Skeletal muscle tissue (tissue), 4 donors: ENCODE measurements around the gene SERTAD3. TPM values are rescaled to one million over a fixed set of nuclear protein-coding genes. Genes with fewer than 3 reads are reported as not detected.
"Not testable (repeated sequence)": the region's sequence is repeated elsewhere in the genome, so short reads cannot be mapped to it uniquely, and the experiment has no call there.

Experiments used
- H3K27ac ChIP-seq: one replicate; pipeline ENCODE4 v1.7.0; 2013; ENCODE audit warnings: mild to moderate bottlenecking, low read depth, low read length, inconsistent platforms
- H3K27me3 ChIP-seq, 3 donors: one replicate each; pipeline ENCODE4 v1.7.0; 2013; ENCODE audit warnings: low read length in 3 of 3; ENCODE audit not compliant: control insufficient read depth in 3 of 3, insufficient read depth in 3 of 3
- H3K36me3 ChIP-seq, 3 donors: one replicate each; pipeline ENCODE4 v1.7.0; 2013; ENCODE audit warnings: low read length in 3 of 3; ENCODE audit not compliant: control insufficient read depth in 3 of 3, insufficient read depth in 3 of 3
- H3K4me1 ChIP-seq, 3 donors: one replicate each; pipeline ENCODE4 v1.7.0; 2013; ENCODE audit warnings: low read length in 3 of 3, mild to moderate bottlenecking in 3 of 3; ENCODE audit not compliant: control insufficient read depth in 3 of 3, insufficient read depth in 3 of 3
- H3K4me3 ChIP-seq, 3 donors: one replicate each; pipeline ENCODE4 v1.7.0; 2013; ENCODE audit warnings: low read length in 3 of 3
- H3K9ac ChIP-seq, 3 donors: one replicate each; pipeline ENCODE4 v1.7.0; 2013; ENCODE audit warnings: low read length in 3 of 3, mild to moderate bottlenecking in 3 of 3, moderate library complexity in 2 of 3, low read depth in 1 of 3
- H3K9me3 ChIP-seq, 3 donors: one replicate each; pipeline ENCODE4 v1.7.0; 2013; ENCODE audit warnings: low read length in 3 of 3; ENCODE audit not compliant: control insufficient read depth in 3 of 3
- total RNA-seq: library from RNA; depleted of rRNA; stranded (reverse); fragments of >200 nt; gene quantifications from one replicate; pipeline ENCODE4 v1.2.3, GENCODE V29; 2014
- donor health status: Osteomylitis.

The SERTAD3 gene
- total RNA-seq, 1 donor from 2014 or later: 52.2 TPM

- Histone ChIP-seq H3K4me1 (peaks cover 19 to 22% (median 20%) of the 10 kb centered on the region in 3 donors), H3K4me3 (no peak overlapping the region), H3K9ac (no peak overlapping the region), H3K27ac (no peak overlapping the region), H3K27me3 (no peaks in the 10 kb centered on the region), H3K36me3 (peaks cover 25 to 31% (median 26%) of the 10 kb centered on the region in 3 donors), H3K9me3 (no peaks in the 10 kb centered on the region)
These were observed 1.7 kb upstream of the SERTAD3 start for GRCh38 chr19:40445780-40446262.

DNA sequence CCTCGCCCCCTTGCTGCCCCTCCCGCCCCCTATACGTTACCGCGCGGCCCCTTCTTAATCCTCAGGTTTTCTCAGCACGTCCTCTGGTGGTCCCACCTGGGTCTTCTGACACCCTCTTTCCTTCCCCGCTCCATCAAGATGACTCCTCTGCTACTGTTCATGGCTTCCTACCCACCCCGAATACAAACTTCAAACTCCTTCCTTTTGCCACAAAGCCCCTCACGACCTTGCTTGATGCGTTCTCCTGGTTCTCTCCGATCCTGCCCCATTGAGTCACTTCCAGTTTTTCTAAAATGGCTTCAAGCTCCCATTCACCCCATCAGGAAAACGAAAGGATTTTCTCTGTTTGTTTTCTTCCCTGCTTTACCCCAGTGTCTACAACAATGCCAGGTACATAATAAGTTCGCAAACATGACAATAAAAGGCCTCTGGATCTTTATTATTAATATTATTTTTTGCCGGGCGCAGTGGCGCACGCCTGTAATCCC, 734 bp upstream of the SERTAD3 start:
- Histone ChIP-seq H3K9me3 (no peaks in the 10 kb centered on the region), H3K27me3 (no peaks in the 10 kb centered on the region), H3K27ac (peak overlapping the region; percentile 99), H3K9ac (peak overlapping the region; percentile 63 to 98 (median 80)), H3K4me3 (peak overlapping the region; percentile 81 to 98 (median 92)), H3K4me1 (peaks cover 19 to 29% (median 20%) of the 10 kb centered on the region in 3 donors), H3K36me3 (peaks cover 30 to 37% (median 31%) of the 10 kb centered on the region in 3 donors)

- H3K4me1 ChIP-seq: peaks cover 19 to 29% (median 20%) of the 10 kb centered on the region in 3 donors
- peaks cover 27 to 28% (median 27%) of the 10 kb centered on the region in 3 donors for H3K36me3 ChIP-seq
- peak overlapping the region; percentile 92 to 100 (median 98) for H3K4me3 ChIP-seq
- H3K27me3 ChIP-seq: no peaks in the 10 kb centered on the region
- H3K9me3 ChIP-seq: no peaks in the 10 kb centered on the region
- H3K9ac ChIP-seq: peak overlapping the region; percentile 96 to 100 (median 98)
- H3K27ac ChIP-seq: peak overlapping the region; percentile 99
These were observed 770 bp downstream of the SERTAD3 start for GRCh38 chr19:40443131-40443999.

GRCh38 chr19:40442328-40443130, 1.6 kb downstream of the SERTAD3 start:
- H3K27ac ChIP-seq: peak overlapping the region; percentile 99
- H3K27me3 ChIP-seq: no peaks in the 10 kb centered on the region
- H3K4me3 ChIP-seq: peak overlapping the region; percentile 65 to 81 (median 71)
- no peaks in the 10 kb centered on the region for H3K9me3 ChIP-seq
- H3K36me3 ChIP-seq: peaks cover 19 to 23% (median 20%) of the 10 kb centered on the region in 3 donors
- peak overlapping the region; percentile 45 to 82 (median 81) for H3K9ac ChIP-seq
- peaks cover 19 to 29% (median 20%) of the 10 kb centered on the region in 3 donors for H3K4me1 ChIP-seq

- H3K27ac ChIP-seq: peak overlapping the region; percentile 99
- H3K4me3 ChIP-seq: peak overlapping the region in 1 of 3 donors; percentile 71
- H3K9ac ChIP-seq: peak overlapping the region in 2 of 3 donors; percentile 81 to 82
- H3K36me3 ChIP-seq: peaks cover 17 to 22% (median 19%) of the 10 kb centered on the region in 3 donors
- H3K9me3 ChIP-seq: no peaks in the 10 kb centered on the region
- no peaks in the 10 kb centered on the region for H3K27me3 ChIP-seq
- H3K4me1 ChIP-seq: peaks cover 19 to 29% (median 20%) of the 10 kb centered on the region in 3 donors
These were observed 2.3 kb downstream of the SERTAD3 start for GRCh38 chr19:40441719-40442253.

DNA sequence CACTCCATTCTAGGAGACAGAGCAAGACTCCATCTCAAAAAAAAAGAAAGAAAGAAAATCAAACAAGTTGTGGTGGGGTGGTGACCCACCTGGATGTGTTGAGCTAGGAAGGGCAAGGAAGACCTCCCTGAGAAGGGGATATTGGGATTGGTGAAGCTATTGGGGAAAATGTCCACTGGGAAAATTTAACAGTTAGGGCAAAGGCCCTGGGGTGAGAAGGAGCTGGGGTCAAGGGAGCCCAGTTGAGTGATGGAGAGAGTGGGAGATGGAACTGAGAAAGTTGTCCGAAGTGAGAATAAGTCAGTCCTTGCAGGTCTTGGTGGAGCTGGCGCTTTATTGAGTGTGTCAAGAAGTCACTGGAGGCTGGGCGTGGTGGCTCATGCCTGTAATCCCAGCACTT, 5.9 kb downstream of the SERTAD3 start:
- Histone ChIP-seq H3K36me3 (peaks cover 16 to 22% (median 19%) of the 10 kb centered on the region in 3 donors), H3K4me3 (no peak overlapping the region), H3K9me3 (no peaks in the 10 kb centered on the region), H3K9ac (no peak overlapping the region), H3K27me3 (no peaks in the 10 kb centered on the region), H3K27ac (no peak overlapping the region), H3K4me1 (peaks cover 19 to 33% (median 20%) of the 10 kb centered on the region in 3 donors)

DNA sequence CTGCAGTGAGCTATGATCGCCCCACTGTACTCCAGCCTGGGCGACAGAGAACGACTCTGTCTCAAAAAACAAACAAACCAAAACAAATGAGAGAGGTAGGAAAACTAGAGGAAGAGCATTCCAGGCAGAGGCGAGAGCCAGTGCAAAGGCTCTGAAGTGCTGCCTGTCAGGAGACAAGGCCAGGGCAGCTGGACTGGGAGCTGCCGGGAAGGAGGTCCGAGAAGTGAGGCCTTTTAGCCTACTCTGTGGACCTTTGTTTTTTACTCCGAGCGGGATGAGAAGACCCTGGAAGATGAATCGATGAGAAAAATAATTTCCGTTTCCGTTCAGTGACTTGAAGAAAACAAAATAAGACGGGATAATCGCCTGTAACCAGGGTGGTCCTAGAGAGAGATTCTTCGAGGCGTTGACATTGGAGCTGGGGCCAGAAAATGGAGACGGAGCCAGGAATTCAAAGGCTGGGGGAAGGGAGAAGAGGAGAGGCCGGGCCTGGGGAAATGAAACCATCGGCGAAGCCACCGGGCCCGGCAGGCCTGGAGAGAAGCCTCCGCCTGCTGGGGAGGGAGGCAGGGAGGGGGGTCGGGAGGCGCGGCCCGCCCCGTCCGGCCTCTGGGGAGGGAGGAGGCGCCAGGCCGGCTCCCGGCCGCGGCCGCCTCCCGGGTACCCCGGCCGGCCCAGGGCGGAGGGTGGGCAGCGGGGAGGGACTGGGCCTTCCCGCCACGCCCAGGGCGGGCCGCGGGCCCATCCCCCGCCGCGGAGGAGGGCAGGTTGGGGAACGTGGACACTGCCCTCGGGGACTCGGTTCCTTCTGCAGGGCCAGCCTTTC, 10.5 kb downstream of the SERTAD3 start:
- Histone ChIP-seq H3K27ac (peak overlapping the region; percentile 94), H3K4me3 (peak overlapping the region; percentile 80 to 84 (median 83)), H3K27me3 (no peaks in the 10 kb centered on the region), H3K36me3 (no peaks in the 10 kb centered on the region), H3K9me3 (no peaks in the 10 kb centered on the region), H3K9ac (peak overlapping the region; percentile 86 to 99 (median 90)), H3K4me1 (peaks cover 10 to 14% (median 11%) of the 10 kb centered on the region in 3 donors)

DNA sequence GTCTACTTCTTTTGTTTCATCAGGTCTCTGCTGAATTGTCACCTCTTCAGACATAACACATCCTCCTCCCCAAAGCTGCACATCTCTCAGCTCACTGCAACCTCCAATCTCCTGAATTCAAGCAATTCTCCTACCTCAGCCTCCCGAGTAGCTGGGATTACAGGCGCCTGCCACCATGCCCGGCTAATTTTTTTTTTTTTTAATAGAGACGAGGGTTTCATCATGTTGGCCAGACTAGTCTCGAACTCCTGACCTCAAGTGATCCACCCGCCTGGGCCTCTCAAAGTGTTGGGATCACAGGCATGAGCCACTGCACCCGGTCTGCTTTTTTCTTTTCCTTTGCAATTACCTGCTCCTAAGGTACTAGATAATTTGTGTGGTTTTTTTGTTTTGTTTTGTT, 11.4 kb downstream of the SERTAD3 start:
- H3K27me3 ChIP-seq, H3K36me3 ChIP-seq, H3K9me3 ChIP-seq: not testable (repeated sequence)
- H3K4me3 ChIP-seq: peak overlapping the region; percentile 80 to 84 (median 83)
- peaks cover 10 to 14% (median 11%) of the 10 kb centered on the region in 3 donors for H3K4me1 ChIP-seq
- peak overlapping the region; percentile 86 to 99 (median 90) for H3K9ac ChIP-seq
- H3K27ac ChIP-seq: peak overlapping the region; percentile 94

DNA sequence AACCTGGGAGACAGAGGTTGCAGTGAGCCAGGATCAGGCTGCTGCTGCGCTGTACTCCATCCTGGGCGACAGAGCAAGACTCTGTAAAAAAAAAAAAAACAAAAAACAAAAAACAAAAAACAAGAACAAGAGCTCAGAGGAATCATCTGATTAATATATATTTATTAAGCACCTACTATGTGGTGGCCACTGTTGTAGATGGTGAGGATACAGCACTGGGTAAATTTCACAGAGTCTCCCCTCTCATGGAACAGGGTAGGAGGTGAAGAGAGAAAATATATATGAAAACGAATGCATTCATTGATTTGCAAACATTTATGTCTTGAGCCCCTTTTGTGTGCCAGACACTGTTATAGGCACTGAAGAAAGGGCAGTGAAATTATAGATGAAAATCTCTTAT, 12.4 kb downstream of the SERTAD3 start:
- peaks cover 10 to 14% (median 11%) of the 10 kb centered on the region in 3 donors for H3K4me1 ChIP-seq
- H3K9ac ChIP-seq: no peak overlapping the region
- no peaks in the 10 kb centered on the region for H3K9me3 ChIP-seq
- no peak overlapping the region for H3K4me3 ChIP-seq
- H3K27me3 ChIP-seq: no peaks in the 10 kb centered on the region
- H3K27ac ChIP-seq: no peak overlapping the region
- no peaks in the 10 kb centered on the region for H3K36me3 ChIP-seq
